ENCODE data around the gene TMCC3.

DNA sequence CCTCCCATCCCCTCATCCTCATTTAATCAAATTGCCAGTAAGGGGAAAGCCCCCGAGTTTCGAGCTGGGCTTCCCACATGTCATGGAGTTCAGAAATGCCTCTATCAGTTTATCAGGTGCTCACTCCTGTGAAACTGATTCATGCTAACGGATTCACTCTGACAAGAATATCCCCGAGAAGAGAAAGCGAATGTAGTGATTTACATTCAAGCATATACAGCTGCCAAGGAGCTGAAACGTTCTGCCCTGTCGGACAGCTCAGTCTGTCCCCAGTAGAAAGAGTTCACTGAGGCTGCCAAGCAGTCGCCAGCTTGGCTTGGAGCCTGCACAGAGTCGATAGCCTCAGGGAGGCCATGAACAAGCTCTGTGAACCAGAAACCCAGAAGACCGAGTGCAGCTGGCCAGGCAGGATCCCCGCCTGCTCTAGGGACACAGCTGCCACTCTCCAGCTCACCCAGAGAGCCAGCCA lies 88.4 kb downstream of the TMCC3 start:
- TF ChIP-seq, protein P1, sequence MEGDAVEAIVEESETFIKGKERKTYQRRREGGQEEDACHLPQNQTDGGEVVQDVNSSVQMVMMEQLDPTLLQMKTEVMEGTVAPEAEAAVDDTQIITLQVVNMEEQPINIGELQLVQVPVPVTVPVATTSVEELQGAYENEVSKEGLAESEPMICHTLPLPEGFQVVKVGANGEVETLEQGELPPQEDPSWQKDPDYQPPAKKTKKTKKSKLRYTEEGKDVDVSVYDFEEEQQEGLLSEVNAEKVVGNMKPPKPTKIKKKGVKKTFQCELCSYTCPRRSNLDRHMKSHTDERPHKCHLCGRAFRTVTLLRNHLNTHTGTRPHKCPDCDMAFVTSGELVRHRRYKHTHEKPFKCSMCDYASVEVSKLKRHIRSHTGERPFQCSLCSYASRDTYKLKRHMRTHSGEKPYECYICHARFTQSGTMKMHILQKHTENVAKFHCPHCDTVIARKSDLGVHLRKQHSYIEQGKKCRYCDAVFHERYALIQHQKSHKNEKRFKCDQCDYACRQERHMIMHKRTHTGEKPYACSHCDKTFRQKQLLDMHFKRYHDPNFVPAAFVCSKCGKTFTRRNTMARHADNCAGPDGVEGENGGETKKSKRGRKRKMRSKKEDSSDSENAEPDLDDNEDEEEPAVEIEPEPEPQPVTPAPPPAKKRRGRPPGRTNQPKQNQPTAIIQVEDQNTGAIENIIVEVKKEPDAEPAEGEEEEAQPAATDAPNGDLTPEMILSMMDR (IDR thresholded peaks at IDR 0.05 in 2 of 3, conservative IDR thresholded peaks at IDR 0.05 in 1 of 3; ENCODE audit: insufficient read depth in 2 of 3, low read depth in 1 of 3, low read length in 3 of 3) = no peak
- TF ChIP-seq POLR2AphosphoS5 (IDR thresholded peaks at IDR 0.05; ENCODE audit: control insufficient read depth, insufficient read depth, low read depth, low read length) = no peak
- TF ChIP-seq POLR2A (conservative IDR thresholded peaks at IDR 0.05) = no peak
- TF ChIP-seq, protein P2, sequence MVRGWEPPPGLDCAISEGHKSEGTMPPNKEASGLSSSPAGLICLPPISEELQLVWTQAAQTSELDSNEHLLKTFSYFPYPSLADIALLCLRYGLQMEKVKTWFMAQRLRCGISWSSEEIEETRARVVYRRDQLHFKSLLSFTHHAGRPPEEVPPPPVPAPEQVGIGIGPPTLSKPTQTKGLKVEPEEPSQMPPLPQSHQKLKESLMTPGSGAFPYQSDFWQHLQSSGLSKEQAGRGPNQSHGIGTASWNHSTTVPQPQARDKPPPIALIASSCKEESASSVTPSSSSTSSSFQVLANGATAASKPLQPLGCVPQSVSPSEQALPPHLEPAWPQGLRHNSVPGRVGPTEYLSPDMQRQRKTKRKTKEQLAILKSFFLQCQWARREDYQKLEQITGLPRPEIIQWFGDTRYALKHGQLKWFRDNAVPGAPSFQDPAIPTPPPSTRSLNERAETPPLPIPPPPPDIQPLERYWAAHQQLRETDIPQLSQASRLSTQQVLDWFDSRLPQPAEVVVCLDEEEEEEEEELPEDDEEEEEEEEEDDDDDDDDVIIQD (CRISPR knock-in tag; IDR thresholded peaks at IDR 0.05) = no peak
- no peak for TF ChIP-seq CHD2 (IDR thresholded peaks at IDR 0.05; ENCODE audit: low read depth, low read length)
- TF ChIP-seq ELF4 (CRISPR knock-in tag; IDR thresholded peaks at IDR 0.05) = no peak
- TF ChIP-seq JUN (IDR thresholded peaks at IDR 0.05; ENCODE audit: borderline replicate concordance, low read depth, low read length) = no peak
- no peak for TF ChIP-seq JUN (CRISPR knock-in tag; IDR thresholded peaks at IDR 0.05; ENCODE audit: borderline replicate concordance)
- TF ChIP-seq MTA2 (IDR thresholded peaks at IDR 0.05; ENCODE audit: low read depth) = no peak
- TF ChIP-seq SIN3A (IDR thresholded peaks at IDR 0.05; ENCODE audit: borderline replicate concordance in 2 of 2, control insufficient read depth in 1 of 2, low read depth in 2 of 2, low read length in 2 of 2) = no peak
- TF ChIP-seq ZNF589 (CRISPR knock-in tag; IDR thresholded peaks at IDR 0.05; ENCODE audit: low read depth) = no peak
- no peak for TF ChIP-seq ZNF324 (CRISPR knock-in tag; IDR thresholded peaks at IDR 0.05)
- TF ChIP-seq ZNF584 (CRISPR knock-in tag; IDR thresholded peaks at IDR 0.05; ENCODE audit: low read depth) = no peak
- TF ChIP-seq TAF1 (IDR thresholded peaks at IDR 0.05; ENCODE audit: control insufficient read depth, extremely low read depth, insufficient read depth, low read length, severe bottlenecking) = no peak

All from K562 (cell line).